GM10847 (cell line): Measurements from ENCODE around the gene CTIF.

Experiments
- POLR2A ChIP-seq: IDR thresholded peaks from 2 replicates; pipeline ENCODE4 v1.6.1; 2011; ENCODE audit not compliant: insufficient read length; ENCODE audit errors: extremely low read depth

Gene CTIF

DNA sequence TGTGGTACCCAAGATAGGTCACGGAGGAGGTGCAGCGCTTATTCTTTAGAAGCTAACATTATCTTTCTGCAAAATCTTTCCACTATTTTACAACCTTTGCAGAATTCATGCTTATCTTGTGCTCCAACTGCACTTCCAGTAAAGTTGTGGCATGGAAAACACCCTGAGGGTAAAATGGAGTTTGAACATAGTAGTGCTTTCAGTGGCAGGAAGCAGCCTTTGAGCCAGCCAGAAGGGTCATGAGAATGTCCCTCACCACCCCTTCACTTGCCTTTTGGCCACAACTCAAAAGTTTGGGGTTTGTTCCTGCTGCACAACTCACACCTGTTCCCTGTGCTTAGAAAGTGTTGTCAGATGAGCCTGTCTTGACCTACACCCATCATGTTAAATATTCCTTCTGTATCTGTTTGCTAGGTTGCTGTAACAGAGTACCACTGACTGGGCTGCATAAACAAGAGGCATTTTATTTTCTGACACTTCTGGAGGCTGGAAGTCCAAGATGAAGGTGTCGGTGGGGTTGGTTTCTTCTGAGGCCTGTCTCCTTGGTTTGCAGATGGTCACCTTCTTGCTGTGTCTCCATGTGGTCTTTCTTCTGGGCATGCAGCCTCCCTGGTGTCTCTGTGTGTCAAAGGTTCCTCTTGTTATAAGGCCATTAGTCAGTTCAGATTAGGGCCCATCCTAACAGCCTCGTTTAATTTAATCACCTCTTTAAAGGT lies 217.8 kb downstream of the CTIF start:
- TF ChIP-seq POLR2A = no peak

DNA sequence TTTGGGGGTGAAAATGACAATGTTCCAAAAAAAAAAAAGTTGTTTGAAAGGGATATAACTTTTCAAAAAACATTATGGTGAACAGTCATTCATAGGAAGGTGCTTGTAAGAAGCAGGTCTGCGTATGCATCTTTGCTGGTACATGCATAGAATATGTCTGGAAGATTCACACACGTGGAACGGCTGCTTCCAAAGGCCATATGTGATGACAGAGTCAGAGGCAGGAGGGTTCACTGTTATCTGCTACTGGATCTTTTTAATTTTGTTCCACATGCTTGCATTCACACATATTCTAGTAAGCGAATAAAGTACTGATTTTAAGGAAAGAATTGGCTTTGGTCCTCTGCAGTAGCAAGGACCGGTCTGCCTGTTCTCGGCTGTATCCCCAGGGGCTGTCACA lies 218.5 kb downstream of the CTIF start:
- TF ChIP-seq POLR2A = no peak

DNA sequence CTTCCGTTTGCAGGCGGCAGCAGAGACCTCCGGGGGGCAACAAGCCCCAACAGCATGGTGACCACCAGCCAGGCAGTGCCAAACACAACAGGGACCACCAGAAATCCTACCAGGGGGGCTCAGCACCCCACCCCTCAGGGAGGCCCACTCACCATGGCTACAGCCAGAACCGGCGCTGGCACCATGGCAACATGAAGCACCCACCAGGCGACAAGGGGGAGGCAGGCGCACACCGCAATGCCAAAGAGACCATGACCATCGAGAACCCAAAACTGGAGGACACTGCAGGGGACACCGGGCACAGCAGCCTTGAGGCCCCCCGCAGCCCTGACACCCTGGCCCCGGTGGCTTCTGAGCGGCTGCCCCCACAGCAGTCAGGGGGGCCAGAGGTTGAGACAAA lies 219.1 kb downstream of the CTIF start:
- TF ChIP-seq POLR2A = no peak

DNA sequence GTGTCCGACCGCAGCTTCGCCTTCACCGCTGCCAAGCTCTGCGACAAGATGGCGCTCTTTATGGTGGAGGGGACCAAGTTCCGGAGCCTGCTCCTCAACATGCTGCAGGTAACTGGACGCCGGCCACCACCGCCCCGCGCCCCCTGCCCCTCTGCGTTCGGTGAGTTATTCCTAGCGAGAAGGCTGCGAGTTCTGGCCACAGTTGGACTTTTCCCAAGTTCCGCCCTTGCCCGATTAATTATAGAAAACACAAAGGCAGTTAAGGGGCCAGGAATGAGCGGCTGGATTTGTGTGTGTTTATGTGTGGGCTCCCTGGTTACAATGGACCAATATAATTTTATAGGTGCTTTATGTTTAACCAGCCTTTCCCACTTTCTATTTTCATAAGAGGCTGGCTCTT lies 222.8 kb downstream of the CTIF start:
- TF ChIP-seq POLR2A = no peak

DNA sequence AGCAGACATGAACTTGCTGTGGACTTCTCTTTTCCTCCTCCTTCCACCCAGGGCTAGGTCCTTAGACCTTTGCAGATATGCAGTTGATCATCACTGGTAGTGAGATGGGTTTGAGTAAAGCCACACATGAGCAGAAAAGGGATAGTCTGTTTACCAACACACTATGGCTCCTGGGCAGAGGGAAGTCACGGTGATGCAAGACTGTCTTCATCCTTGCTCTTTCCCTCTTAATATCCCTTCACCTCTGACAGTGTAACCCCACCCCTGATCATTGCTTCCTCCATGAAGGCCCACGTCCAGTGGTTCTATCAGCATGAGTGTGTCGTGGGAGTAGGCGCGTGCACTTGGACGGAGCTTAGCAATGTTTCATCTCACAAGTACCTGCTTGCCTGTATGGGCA lies 223.2 kb downstream of the CTIF start:
- no peak for TF ChIP-seq POLR2A

DNA sequence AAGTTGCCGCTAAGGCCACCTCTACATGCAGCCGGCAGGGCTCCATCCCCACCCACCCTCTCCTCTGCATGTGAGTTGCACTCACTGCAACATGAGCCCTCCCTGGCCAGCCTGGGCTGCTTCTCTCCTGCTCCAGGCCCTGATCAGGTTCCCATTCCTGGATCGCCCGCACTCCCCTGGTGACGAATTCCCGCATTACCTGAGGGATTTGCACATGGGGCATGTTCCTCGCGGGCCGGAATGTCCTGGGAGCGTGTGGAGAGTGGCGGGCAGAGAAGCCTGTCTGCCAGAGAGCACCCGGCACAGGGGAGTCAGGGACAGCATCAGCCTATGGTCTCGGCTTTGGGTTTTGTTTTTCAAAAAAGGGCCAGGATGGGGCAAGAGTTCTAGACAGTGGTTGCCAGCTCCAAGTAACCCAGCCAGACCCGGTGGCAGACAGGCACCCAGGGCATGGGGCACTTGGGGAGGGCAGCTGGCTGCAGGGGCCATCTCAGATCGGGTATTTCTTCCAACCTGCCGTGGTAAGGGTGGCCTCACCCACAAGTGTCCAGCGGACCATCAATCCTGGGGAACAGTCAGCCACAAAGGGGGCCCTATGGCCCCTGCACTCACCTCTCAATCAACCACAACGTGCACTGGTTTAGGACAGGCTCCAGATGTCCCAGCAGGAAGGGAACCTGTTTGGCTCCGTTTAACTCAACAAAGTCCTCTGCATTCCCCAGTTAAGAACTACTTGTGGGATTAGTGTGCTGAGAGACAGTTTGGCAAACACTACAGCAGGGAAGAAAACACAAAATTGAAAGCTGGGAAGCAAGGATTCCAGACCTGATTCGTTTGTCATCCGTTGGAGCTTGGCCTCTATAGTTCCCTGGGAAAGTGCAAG lies 224.2 kb downstream of the CTIF start:
- no peak for TF ChIP-seq POLR2A

DNA sequence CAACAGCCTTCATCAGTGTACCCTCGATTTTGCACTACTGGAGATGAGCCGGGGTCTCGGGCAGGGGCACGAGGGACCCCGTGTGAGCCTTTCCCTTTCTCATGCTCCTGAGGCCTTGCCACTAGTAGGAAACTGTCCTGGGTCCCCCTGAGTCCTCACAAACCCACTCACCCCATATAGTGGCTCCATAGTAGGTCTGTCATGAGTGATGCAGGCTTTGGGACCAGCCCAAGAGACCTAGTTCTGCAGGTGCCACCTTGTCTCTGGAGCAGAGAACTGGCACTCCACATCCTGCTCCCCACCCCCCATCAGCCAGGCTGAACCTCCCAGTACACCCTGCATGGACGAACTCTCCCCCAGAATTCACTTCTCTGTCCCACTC lies 224.9 kb downstream of the CTIF start:
- TF ChIP-seq POLR2A = no peak

DNA sequence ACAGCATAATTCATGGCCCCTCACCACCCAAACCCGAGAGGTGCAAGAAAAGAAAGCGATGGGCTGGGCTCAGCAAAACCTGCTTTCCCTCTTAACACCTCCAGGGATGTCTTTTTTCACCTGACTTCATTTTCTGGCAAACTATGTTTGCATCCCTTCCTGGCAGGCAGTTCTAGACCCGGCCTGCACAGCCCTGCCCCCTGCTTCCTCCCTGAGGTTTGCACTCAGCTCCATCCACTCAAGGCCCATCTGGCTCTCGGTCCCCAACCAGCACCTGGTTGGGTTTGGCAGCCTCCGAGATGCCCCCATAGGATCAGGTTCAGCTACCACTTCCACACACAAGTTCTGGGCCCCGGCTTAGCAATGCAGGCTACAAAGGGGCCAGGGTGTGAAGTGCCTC lies 226.2 kb downstream of the CTIF start:
- TF ChIP-seq POLR2A = no peak

DNA sequence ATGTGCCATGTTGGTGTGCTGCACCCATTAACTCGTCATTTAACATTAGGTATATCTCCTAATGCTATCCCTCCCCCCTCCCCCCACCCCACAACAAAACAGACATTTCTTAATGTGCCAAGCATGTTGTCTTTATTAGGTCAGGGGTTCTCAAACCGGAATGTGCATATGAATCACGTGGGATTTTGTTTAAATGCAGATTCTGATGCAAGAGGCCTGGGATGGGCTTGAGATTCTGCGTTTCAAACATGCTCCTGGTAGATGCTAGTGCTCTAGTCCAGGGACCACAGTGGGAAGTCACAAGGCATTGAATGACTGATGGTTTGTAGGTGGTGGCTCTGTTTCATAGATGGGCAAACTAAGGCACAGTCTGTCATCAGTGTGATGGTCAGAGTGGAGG lies 227.2 kb downstream of the CTIF start:
- no peak for TF ChIP-seq POLR2A

DNA sequence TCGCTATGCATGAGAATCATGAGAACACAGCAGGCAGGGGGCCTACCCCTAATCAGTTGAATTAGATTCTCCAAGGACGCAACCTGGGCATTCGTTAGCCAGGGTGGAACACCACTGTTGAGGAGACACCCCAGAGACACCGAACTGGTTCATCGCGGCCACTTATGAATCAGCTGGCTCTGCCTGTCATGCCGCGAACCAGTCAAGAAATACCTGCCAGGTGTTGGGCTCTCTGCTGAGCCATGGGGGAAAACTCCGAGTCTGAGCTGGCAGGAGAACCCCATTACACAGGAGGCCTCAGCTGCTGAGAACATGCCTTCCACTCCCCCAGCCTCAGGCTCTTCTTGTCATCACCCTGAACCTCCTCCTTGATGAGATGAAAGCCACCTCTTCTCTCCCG lies 227.7 kb downstream of the CTIF start:
- TF ChIP-seq POLR2A = no peak

DNA sequence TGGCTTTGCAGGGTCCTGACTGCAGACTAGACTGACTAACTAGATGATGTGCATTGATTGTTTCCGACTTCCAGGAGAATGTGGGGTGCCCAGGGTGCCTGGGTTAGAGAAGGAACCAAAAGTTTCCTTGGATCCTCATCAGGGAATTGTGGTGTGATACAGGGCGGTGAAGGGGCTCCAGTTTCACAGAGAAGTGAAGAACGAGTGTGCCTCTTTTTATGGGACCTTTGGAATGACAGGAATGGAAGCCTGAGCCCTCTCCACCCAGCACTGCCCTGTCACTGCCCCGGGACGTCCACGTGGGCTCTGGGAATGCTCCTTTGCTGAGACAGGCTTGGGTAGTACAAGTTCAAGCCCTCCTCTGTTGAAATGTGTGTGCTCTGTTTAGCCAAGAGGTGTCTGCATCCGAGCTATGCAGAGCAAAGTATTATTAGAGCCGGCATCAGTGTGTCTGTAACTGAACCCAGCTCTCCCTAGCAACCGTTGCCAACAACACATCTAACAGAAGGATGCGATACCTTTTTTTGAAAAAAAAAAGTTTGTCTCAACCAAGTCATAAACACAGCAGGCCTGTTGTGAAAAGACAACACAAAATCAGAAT lies 228.4 kb downstream of the CTIF start:
- no peak for TF ChIP-seq POLR2A

DNA sequence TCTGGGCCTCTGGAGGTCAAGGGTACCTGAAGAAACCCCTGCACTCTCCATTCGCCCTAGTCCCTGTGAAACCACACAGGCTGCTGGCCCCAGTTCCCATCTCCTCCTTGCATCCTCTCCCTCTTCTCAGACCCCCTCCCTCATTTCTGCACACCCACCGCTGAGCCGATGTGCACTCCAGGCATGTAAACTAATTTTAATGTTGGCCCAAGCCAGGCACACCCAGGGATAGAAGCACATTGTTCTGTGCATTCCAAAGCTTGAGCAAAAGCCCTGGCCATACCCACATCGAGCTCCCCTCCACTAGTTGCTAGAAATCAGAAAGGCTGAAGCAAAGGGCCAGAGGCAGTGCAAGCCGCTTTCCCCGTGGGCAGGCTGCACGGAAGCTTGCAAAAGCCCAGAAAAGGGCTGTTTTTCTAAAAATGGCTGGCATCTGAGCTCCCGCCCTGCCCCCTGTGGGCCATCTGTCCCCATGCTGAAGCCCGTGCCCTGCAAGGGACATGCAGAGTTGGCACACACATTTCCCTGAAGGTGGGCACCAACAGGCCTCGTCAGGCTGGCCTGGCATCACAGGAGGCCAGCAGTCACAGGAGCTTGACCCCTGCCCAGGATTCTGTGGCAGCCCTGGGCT lies 230.3 kb downstream of the CTIF start:
- TF ChIP-seq POLR2A = no peak

DNA sequence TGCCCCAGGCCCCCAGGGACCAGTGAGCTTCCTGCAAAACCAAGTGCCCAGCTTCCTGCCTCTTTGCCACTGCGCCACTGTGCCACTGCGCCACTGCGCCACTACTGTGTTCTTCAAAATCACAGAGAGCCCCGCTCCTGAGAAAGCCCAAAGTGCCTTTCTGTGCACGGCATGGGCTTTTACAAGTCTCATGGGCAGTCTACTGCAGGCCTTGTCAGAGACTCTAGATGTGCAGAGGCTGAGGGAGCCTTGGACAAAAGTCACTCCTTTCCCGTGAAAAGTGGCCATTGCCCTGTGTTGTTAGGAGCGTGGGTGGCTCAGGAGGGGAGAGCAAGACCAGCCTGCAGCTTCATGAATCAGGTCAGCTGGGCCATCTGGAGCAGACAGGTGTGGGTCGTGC lies 231.4 kb downstream of the CTIF start:
- TF ChIP-seq POLR2A = no peak

DNA sequence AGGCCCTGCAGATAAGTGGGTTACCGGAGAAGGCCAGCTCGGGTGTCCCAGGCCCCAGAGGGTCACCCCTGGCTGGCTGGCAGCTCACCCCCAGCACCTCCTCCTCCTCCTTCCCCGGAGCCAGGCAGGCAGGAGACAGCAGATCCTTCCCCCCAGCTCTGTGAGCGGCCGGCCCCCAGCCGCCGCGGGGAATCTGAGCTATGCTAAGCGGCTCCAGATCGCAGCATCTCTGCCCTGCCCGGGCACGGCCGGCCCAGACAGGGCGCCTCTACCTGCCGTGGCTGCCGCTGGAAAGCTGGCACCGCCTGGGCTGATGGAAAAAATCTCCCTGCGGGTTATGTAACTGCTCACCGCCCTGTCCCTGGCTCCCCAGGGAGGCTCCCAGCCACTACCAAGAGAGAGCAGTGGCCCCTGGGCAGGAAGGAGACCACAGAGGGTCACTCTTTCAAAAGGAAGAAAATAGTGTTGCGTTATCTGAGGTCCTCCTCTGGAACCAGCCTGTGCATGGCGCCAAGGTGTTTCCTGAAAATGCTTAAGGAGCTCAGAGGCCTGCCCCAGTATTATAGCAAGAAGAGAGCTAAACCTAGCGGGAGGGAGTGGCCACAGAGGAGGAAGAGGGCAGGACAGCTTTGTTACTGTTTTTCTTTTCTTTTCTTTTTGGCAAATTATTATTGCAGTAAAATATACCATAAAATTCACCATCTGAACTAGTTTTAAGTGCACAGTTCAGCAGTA lies 233.0 kb downstream of the CTIF start:
- TF ChIP-seq POLR2A = no peak

DNA sequence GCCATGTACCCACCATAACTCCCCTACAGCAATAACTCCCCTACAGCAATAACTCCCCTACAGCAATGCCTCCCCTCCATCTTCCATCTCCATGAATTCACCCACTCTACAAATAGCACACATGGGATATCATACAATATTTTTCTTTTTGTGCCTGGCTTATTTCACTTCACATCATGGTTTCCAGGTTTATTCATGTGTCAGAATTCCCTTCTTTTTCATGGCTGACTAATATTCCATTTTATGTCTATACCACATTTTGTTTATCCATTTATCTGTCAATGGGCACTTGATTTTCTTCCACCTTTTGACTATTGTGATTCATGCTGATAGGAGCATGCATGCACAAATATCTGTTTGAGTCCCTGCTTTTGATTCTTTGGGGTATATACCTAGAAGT lies 233.6 kb downstream of the CTIF start:
- no peak for TF ChIP-seq POLR2A
